GM12892 (cell line): ENCODE data around the gene SURF2.

Experiments used
- POLR2A ChIP-seq: IDR thresholded peaks from 2 replicates; pipeline ENCODE4 v1.6.1; 2011; ENCODE audit warnings: low read depth, low read length, control low read depth
- POLR2AphosphoS5 ChIP-seq: IDR thresholded peaks from 2 replicates; pipeline ENCODE4 v1.6.1; 2011; ENCODE audit warnings: low read depth, low read length, control low read depth
- TAF1 ChIP-seq: IDR thresholded peaks from 2 replicates; pipeline ENCODE4 v1.6.1; 2011; ENCODE audit warnings: low read depth, mild to moderate bottlenecking, control low read depth, low read length, borderline replicate concordance

DNA sequence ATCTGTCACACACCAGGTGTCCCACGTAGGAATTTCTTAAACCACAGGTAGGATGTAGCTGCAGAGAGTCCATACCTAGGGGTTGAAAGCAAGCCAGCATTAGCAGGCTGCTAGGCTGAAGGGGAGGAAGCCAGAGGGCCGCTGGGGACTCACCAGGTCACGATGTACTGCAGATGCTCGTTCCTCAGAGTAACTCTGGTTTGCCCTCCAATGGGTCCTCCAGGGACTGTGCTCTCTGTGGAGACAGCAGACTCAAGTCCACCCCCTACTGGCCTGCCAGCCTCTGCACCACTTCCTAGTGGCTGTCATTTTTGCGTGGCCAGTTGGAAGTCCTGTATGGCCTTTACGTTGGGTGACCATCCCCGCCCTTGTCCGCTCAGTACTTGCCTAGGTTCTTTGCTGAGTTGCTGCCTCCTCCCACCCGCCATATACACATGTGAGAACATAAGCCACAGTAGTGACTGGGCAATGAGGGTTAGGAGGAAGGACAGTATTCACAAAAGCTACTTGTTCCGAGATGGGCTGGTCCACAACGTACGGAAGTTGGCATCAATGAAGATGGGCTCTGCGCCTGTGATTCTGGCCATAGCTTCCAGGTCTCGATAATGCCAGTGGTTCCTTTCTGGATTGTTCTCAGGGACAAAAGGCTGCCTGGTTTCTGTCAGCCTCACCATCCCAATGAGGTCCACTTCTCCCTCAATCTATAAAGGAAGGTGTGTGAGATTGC lies 4.3 kb upstream of the SURF2 start:
- TF ChIP-seq POLR2A (peak; percentile 42), POLR2AphosphoS5 (peak; percentile 85), TAF1 (no peak)
